Type B pancreatic cell (in vitro differentiated cells): ENCODE data around the gene LCN10. TPM values are rescaled to one million over a fixed set of nuclear protein-coding genes. Genes with fewer than 3 reads are reported as not detected.

Experiments used
- DNase-seq: peaks from one replicate; pipeline ENCODE4 v3.0.0; 2021; ENCODE audit warnings: mixed read lengths; ENCODE audit not compliant: unreplicated experiment; ENCODE audit errors: extremely low spot score
- H3K27ac Mint-ChIP-seq: 2 replicates; pipeline ENCODE4 v1.8.0; 2021; ENCODE audit warnings: mild to moderate bottlenecking, mixed read lengths
- H3K27me3 Mint-ChIP-seq: 2 replicates; pipeline ENCODE4 v1.8.0; 2021; ENCODE audit warnings: mixed read lengths
- H3K36me3 Mint-ChIP-seq: 2 replicates; pipeline ENCODE4 v1.8.0; 2021; ENCODE audit warnings: mixed read lengths
- H3K4me1 Mint-ChIP-seq: one replicate; pipeline ENCODE4 v1.8.0; 2021; ENCODE audit warnings: mixed read lengths; ENCODE audit not compliant: unreplicated experiment
- H3K4me3 Mint-ChIP-seq: 2 replicates; pipeline ENCODE4 v1.8.0; 2021; ENCODE audit warnings: mild to moderate bottlenecking, mixed read lengths
- H3K9me3 Mint-ChIP-seq: 2 replicates; pipeline ENCODE4 v1.8.0; 2021; ENCODE audit warnings: mixed read lengths
- total RNA-seq: library from RNA; stranded (reverse); gene quantifications from 2 replicates; pipeline ENCODE4 v1.2.1, GENCODE V29; 2021; ENCODE audit warnings: low replicate concordance
- TF ChIP-seq, protein P1 (sequence below): fragments of 200-600 bp; sonication (generic); conservative IDR thresholded peaks from 2 replicates; pipeline ENCODE4 v1.5.0; 2021; ENCODE audit warnings: antibody characterized with exemption, mild to moderate bottlenecking

Gene LCN10
- total RNA-seq, 1 donor from 2014 or later: not detected

DNA sequence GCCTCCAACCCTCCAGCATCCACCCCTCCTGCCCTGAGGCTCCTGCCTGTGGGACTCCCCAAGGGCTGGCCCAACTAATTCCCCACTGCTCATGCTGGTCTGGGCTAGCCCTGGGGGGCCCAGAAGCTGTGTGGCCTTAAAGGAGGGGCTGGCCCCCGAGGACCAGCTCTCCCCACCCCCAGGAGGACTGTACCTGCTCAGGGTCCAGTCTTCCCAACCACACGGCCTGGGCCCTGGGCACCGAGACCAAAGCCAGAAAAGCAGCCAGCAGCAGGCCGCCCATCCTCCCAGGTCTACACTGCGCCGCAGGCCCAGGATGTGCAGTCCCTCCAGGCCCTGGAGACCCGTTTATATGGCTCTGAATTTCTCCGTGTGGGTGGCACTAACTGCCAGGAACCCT is 5.5 kb upstream of the LCN10 start, which contains the start of gene LCN6:
Gene LCN6, minus strand, starts transcription at position 325 of the 400 bp plus-strand sequence. Its CDS starts 42 bp downstream, at position 283.
- TF ChIP-seq, protein P1, sequence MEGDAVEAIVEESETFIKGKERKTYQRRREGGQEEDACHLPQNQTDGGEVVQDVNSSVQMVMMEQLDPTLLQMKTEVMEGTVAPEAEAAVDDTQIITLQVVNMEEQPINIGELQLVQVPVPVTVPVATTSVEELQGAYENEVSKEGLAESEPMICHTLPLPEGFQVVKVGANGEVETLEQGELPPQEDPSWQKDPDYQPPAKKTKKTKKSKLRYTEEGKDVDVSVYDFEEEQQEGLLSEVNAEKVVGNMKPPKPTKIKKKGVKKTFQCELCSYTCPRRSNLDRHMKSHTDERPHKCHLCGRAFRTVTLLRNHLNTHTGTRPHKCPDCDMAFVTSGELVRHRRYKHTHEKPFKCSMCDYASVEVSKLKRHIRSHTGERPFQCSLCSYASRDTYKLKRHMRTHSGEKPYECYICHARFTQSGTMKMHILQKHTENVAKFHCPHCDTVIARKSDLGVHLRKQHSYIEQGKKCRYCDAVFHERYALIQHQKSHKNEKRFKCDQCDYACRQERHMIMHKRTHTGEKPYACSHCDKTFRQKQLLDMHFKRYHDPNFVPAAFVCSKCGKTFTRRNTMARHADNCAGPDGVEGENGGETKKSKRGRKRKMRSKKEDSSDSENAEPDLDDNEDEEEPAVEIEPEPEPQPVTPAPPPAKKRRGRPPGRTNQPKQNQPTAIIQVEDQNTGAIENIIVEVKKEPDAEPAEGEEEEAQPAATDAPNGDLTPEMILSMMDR: no peak
- Mint-ChIP-seq H3K27ac (no peak within 1 kb of the TSS), H3K4me3 (no peak within 1 kb of the TSS), H3K9me3 (peaks cover 8% of the 10 kb centered on the region), H3K4me1 (no peaks in the 10 kb centered on the region), H3K27me3 (peaks cover 12% of the 10 kb centered on the region), H3K36me3 (no peaks in the 10 kb centered on the region)
- no peak for DNase-seq

DNA sequence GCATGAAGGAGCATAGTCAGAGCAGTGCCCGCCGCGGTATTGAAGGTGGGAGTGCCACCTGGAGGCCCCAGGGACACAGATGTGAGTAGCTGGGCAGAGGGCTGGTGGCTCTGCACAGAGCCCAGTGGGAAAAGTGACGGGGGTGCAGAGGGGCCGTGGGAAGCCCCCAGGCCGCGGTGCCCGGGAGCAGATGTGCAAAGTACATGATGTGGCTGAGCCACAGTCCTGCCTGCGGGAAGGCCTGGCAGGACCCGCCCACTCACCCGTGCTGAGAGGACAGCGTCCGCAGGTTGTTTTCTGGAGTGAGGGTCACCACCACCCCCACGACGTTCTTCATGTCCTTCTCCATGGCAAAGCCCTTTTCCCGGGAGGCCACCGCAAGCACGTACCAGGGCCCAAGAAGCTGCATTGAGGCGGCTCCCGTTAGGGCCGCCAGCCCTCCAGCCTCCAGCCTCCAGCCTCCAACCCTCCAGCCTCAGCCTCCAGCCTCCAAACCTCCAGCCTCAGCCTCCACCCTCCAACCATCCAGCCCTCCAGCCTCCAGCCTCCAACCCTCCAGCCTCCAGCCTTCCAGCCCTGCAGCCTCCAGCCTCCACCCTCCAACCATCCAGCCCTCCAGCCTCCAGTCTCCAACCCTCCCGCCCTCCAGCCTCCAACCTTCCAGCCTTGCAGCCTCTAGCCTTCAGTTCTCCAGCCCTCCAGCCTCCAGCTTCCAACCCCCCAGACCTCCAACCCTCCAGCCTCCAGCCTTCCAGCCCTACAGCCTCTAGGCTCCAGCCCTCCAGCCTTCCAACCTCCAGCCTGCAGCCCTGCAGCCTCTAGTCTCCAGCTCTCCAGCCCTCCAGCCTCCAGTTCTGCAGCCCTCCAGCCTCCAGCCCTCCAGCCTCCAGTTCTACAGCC is 4.7 kb upstream of the LCN10 start:
- TF ChIP-seq, protein P1: no peak
- Mint-ChIP-seq H3K4me1 (no peaks in the 10 kb centered on the region), H3K36me3 (no peaks in the 10 kb centered on the region)

DNA sequence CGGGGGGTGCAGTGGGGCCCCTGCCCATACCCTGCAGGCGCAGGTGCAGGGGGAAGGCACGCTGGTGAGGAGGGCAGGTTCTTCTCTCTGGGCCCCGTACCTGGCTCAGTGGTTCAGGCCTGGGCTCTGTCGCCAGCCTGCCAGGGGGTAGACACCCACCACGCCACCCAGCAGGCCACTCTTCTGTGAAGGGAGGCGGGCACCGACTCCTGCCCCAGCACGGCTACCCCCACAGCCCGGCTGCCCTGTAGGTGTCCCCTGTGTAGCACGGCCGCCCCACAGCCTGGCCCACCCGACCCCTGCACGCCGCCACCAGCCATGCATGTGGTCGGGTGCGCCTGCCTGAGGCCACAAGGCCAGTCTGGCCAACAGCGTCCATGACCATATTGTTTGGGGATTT is 3.9 kb upstream of the LCN10 start:
- Mint-ChIP-seq H3K9me3 (no peaks in the 10 kb centered on the region), H3K4me1 (no peaks in the 10 kb centered on the region)
- TF ChIP-seq, protein P1: no peak

More for the DNA sequence above, 4.7 kb upstream of the LCN10 start:
- Mint-ChIP-seq H3K27me3 (peaks cover 7% of the 10 kb centered on the region), H3K27ac (no peak overlapping the region), H3K9me3 (peaks cover 3% of the 10 kb centered on the region), H3K4me3 (no peak overlapping the region)
- no peak for DNase-seq

DNA sequence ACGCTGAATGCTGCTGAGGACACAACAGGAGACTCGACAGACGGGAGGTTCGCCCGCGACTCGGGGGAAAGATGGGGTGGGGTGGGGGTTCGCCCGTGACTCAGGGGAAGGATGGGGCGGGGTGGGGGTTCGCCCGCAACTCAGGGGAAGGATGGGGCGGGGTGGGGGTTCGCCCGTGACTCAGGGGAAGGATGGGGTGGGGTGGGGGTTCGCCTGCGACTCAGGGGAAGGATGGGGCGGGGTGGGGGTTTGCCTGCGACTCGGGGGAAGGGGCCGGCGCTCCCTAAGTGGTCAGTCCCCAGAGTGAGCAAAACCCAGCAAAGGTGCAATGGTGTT is 3.4 kb upstream of the LCN10 start:
- H3K4me1 Mint-ChIP-seq: no peaks in the 10 kb centered on the region
- DNase-seq: no peak
- H3K9me3 Mint-ChIP-seq: no peaks in the 10 kb centered on the region
- TF ChIP-seq, protein P1: no peak
- no peak overlapping the region for H3K27ac Mint-ChIP-seq
- no peaks in the 10 kb centered on the region for H3K36me3 Mint-ChIP-seq
- H3K4me3 Mint-ChIP-seq: no peak overlapping the region
- H3K27me3 Mint-ChIP-seq: no peaks in the 10 kb centered on the region

More for the DNA sequence above, 3.9 kb upstream of the LCN10 start:
- H3K36me3 Mint-ChIP-seq: no peaks in the 10 kb centered on the region
- H3K27me3 Mint-ChIP-seq: peaks cover under 1% of the 10 kb centered on the region
- no peak for DNase-seq
- no peak overlapping the region for H3K27ac Mint-ChIP-seq
- H3K4me3 Mint-ChIP-seq: no peak overlapping the region

DNA sequence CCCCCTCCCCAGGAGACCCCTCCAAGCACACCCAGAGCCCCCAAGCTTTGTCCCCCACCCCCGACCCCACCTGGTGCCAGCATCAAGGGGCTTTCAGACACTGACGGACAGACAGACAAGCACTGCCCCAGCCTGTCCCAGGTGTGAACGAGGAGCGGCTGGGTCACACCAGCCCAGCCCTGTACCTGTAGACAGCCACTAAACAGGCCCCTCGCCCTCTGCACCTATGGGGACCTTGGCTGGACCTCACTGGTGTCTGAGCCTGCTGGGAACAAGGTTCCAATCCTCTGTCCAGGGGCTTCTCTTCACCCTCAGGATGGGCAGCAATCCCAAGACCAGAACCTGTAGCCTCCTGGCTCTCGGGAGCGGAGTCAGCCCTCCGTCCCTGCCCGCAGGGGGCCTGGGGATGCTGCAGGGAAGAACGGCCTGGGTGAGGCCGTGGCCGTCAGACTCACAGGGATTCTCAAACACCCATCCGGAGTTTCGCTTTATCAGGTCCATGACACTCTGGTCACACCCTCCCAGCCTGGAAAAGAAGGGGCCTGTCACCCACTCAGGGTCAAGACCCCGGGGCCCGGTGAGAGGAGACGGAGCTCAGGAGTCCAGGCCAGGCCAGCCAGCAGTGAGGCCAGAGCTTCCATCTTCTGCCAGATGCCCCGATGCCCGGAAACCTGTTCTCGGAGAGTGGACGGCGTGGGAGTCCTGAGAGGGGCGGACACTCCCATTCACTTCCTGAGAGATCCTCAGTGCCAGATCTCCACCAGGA is 2.8 kb upstream of the LCN10 start:
- Mint-ChIP-seq H3K4me1 (no peaks in the 10 kb centered on the region), H3K36me3 (no peaks in the 10 kb centered on the region), H3K27ac (no peak overlapping the region), H3K9me3 (no peaks in the 10 kb centered on the region), H3K27me3 (no peaks in the 10 kb centered on the region), H3K4me3 (no peak overlapping the region)
- TF ChIP-seq, protein P1: no peak
- no peak for DNase-seq
